ENCODE measurements around the gene MEDAG. TPM values are rescaled to one million over a fixed set of nuclear protein-coding genes. Genes with fewer than 3 reads are reported as not detected.

MEDAG gene
- total RNA-seq, 1 experiment from 2014 or later = 0.67 TPM

GRCh38 chr13:30959678-30960077 lies 53.6 kb downstream of the MEDAG start:
- CTCF ChIA-PET = no interaction called here
- ATAC-seq (no peak), DNase-seq (ENCODE audit: low read depth, low spot score) (no peak)
- POLR2A ChIA-PET = no interaction called here
- BruUV-seq (replicated peaks) = no TSS peak
- H3K27me3 ChIP-seq (ENCODE audit: control insufficient read depth, insufficient read depth, low read length) = peaks cover 2% of the 10 kb centered on the region; the same call in 1 of the 2 replicates
- in situ Hi-C loops (cut with HindIII; ENCODE audit: low pct_unique_long_range_greater_than_20kb, low sequenced_read_pairs) = no loop called here
- H3K4me1 ChIP-seq (ENCODE audit: control insufficient read depth, insufficient read depth, low read length) = no peaks in the 10 kb centered on the region
- no peak overlapping the region for H3K27ac ChIP-seq (ENCODE audit: low read length)
- no peak for TF ChIP-seq CTCF (IDR thresholded peaks at IDR 0.05)
- TF ChIP-seq POLR2AphosphoS5 (IDR thresholded peaks at IDR 0.05; ENCODE audit: low read depth, low read length) = no peak
- TF ChIP-seq SIN3A (IDR thresholded peaks at IDR 0.05; ENCODE audit: borderline replicate concordance, insufficient read depth, low read depth, low read length) = no peak
- TF ChIP-seq TCF7L2 (IDR thresholded peaks at IDR 0.05; ENCODE audit: low read depth, low read length) = no peak
- TF ChIP-seq REST (IDR thresholded peaks at IDR 0.05; ENCODE audit: insufficient read depth in 1 of 2, low read depth in 2 of 2, low read length in 1 of 2) = no peak
- intact Hi-C loops (cut with micrococcal nuclease; ENCODE audit: unreplicated experiment) = no loop called here
- no peaks in the 10 kb centered on the region for H3K9me3 ChIP-seq (ENCODE audit: control insufficient read depth, insufficient read depth, low read depth, low read length)
- no peak overlapping the region for H3K4me3 ChIP-seq (ENCODE audit: low read depth in 2 of 2, low read length in 2 of 2)
- H3K36me3 ChIP-seq (ENCODE audit: control insufficient read depth, insufficient read depth, low read length) = no peaks in the 10 kb centered on the region

GRCh38 chr13:30963791-30964190 lies 57.7 kb downstream of the MEDAG start:
- ATAC-seq = no peak
- DNase-seq (ENCODE audit: low read depth, low spot score) = no peak
- H3K36me3 ChIP-seq (ENCODE audit: control insufficient read depth, insufficient read depth, low read length) = no peaks in the 10 kb centered on the region
- BruUV-seq (replicated peaks) = no TSS peak
- CTCF ChIA-PET = no interaction called here
- H3K27ac ChIP-seq (ENCODE audit: low read length) = no peak overlapping the region
- in situ Hi-C loops (cut with HindIII; ENCODE audit: low pct_unique_long_range_greater_than_20kb, low sequenced_read_pairs) (no loop called here), intact Hi-C loops (cut with micrococcal nuclease; ENCODE audit: unreplicated experiment) (no loop called here)
- TF ChIP-seq TCF7L2 (IDR thresholded peaks at IDR 0.05; ENCODE audit: low read depth, low read length) (no peak), CTCF (IDR thresholded peaks at IDR 0.05) (no peak), REST (IDR thresholded peaks at IDR 0.05; ENCODE audit: insufficient read depth in 1 of 2, low read depth in 2 of 2, low read length in 1 of 2) (no peak), POLR2AphosphoS5 (IDR thresholded peaks at IDR 0.05; ENCODE audit: low read depth, low read length) (no peak), SIN3A (IDR thresholded peaks at IDR 0.05; ENCODE audit: borderline replicate concordance, insufficient read depth, low read depth, low read length) (no peak)
- no peaks in the 10 kb centered on the region for H3K4me1 ChIP-seq (ENCODE audit: control insufficient read depth, insufficient read depth, low read length)
- POLR2A ChIA-PET = no interaction called here
- peaks cover 2% of the 10 kb centered on the region; the same call in 1 of the 2 replicates for H3K27me3 ChIP-seq (ENCODE audit: control insufficient read depth, insufficient read depth, low read length)
- no peaks in the 10 kb centered on the region for H3K9me3 ChIP-seq (ENCODE audit: control insufficient read depth, insufficient read depth, low read depth, low read length)
- no peak overlapping the region for H3K4me3 ChIP-seq (ENCODE audit: low read depth in 2 of 2, low read length in 2 of 2)

Data from Panc1 (cell line).